Kidney (tissue), 14 donors: ENCODE measurements around the gene CDK1. TPM values are rescaled to one million over a fixed set of nuclear protein-coding genes. Genes with fewer than 3 reads are reported as not detected.

Source experiments
- DNase-seq, 5 donors: peaks; one replicate each; pipeline ENCODE4 v3.0.0-alpha.2; 2013 to 2020
- FAIRE-seq: peaks from 2 replicates; lab custom pipeline; 2012; peaks lifted over from hg19 to GRCh38; lab: Jason Lieb, UNC
- H3K27ac ChIP-seq, 2 donors: one replicate each; pipeline ENCODE4 v1.7.0; 2013; ENCODE audit warnings: low read depth in 2 of 2, low read length in 2 of 2, inconsistent platforms in 1 of 2
- H3K27me3 ChIP-seq: one replicate; pipeline ENCODE4 v1.7.1; 2013; ENCODE audit warnings: low read length, inconsistent platforms; ENCODE audit not compliant: control insufficient read depth, insufficient read depth
- H3K36me3 ChIP-seq, 3 donors: one replicate each; pipeline versions ENCODE4 v1.7.0 to v1.7.1; 2013; ENCODE audit warnings: low read length in 3 of 3, control low read depth in 1 of 3, inconsistent platforms in 1 of 3; ENCODE audit not compliant: insufficient read depth in 3 of 3, control insufficient read depth in 2 of 3
- H3K4me1 ChIP-seq, 3 donors: one replicate each; pipeline versions ENCODE4 v1.7.0 to v1.7.1; 2013; ENCODE audit warnings: low read length in 3 of 3, inconsistent platforms in 1 of 3, low read depth in 1 of 3; ENCODE audit not compliant: control insufficient read depth in 2 of 3, insufficient read depth in 2 of 3
- H3K4me3 ChIP-seq, 3 donors: one replicate each; pipeline versions ENCODE4 v1.7.0 to v1.8.1; 2013; ENCODE audit warnings: low read length in 3 of 3, control low read depth in 1 of 3, inconsistent platforms in 1 of 3
- H3K9ac ChIP-seq, 3 donors: one replicate each; pipeline versions ENCODE4 v1.7.0 to v1.7.1; 2013; ENCODE audit warnings: low read length in 3 of 3, control low read depth in 1 of 3, inconsistent platforms in 1 of 3
- H3K9me3 ChIP-seq, 3 donors: one replicate each; pipeline versions ENCODE4 v1.7.0 to v1.7.1; 2013; ENCODE audit warnings: low read length in 3 of 3, control low read depth in 1 of 3, inconsistent platforms in 1 of 3; ENCODE audit not compliant: control insufficient read depth in 2 of 3, insufficient read depth in 1 of 3
- intact Hi-C: fragments of 100-400 bp; cut with DNase I; formaldehyde crosslinking; loops from one replicate; pipeline ENCODE4 v1.11.1; 2022
- polyA plus RNA-seq: library from polyadenylated mRNA; stranded (reverse); fragments of 350-450 nt; fragmentation: Illumina TruSeq; extraction: RNeasy Lipid Tissue Mini Kit (QIAGEN cat#74804); gene quantifications from one replicate; pipeline ENCODE4 v1.2.3, GENCODE V29; 2014; ENCODE audit warnings: low read depth, low replicate concordance; ENCODE audit not compliant: insufficient read depth
- total RNA-seq: library from RNA; stranded (reverse); fragmentation: NEBNext Ultra II Directional; extraction: Animal tissue kit (Norgen Biotek cat#: 25700); gene quantifications from one replicate; pipeline ENCODE4 v1.2.1, GENCODE V29; 2021
- TF ChIP-seq, protein P1 (sequence below): IDR thresholded peaks from 3 replicates; pipeline ENCODE4 v1.5.1; 2012; ENCODE audit warnings: mild to moderate bottlenecking, moderate library complexity, borderline replicate concordance; ENCODE audit not compliant: insufficient read depth; ENCODE audit errors: extremely low read depth
- donor health status: control.
- donor health status: control.
- donor health status: control.
- donor health status: control.
- donor health status: control.
- donor health status: DM: yes; HTN: yes; CAD: no.
- donor health status: Normal renal cell carcinoma (clear cell type).

The CDK1 gene
- total and polyA plus RNA-seq, 2 donors from 2014 or later = 3.1 to 3.3 TPM

DNA sequence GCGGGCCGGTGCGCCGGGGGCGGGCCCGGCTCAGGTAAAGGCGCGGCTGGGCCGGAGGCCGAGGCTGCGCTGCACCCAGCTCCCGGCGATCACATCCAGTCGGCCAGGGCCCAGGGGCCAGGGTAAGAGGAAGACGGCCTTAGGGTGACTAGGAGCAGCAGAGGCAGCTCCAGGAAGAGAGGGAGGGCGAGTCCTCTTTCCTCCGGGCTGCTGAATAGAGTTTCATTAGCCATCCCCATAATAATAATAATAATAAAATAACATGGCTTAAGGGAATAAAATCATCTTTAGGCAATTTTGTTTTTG is 44.8 kb upstream of the CDK1 start:
- FAIRE-seq (no peak), DNase-seq (no peak)
- TF ChIP-seq, protein P1, sequence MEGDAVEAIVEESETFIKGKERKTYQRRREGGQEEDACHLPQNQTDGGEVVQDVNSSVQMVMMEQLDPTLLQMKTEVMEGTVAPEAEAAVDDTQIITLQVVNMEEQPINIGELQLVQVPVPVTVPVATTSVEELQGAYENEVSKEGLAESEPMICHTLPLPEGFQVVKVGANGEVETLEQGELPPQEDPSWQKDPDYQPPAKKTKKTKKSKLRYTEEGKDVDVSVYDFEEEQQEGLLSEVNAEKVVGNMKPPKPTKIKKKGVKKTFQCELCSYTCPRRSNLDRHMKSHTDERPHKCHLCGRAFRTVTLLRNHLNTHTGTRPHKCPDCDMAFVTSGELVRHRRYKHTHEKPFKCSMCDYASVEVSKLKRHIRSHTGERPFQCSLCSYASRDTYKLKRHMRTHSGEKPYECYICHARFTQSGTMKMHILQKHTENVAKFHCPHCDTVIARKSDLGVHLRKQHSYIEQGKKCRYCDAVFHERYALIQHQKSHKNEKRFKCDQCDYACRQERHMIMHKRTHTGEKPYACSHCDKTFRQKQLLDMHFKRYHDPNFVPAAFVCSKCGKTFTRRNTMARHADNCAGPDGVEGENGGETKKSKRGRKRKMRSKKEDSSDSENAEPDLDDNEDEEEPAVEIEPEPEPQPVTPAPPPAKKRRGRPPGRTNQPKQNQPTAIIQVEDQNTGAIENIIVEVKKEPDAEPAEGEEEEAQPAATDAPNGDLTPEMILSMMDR = no peak
- H3K9me3 ChIP-seq = no peaks in the 10 kb centered on the region
- intact Hi-C loops = no loop called here
- H3K36me3 ChIP-seq = no peaks in the 10 kb centered on the region
- peaks cover 0 to 7% (median 0%) of the 10 kb centered on the region in 3 donors for H3K4me1 ChIP-seq
- H3K27ac ChIP-seq = peak overlapping the region in 1 of 2 donors; percentile 81
- peak overlapping the region in 2 of 3 donors; percentile 69 to 74 for H3K4me3 ChIP-seq
- H3K27me3 ChIP-seq = peaks cover 10% of the 10 kb centered on the region
- H3K9ac ChIP-seq = peak overlapping the region in 2 of 3 donors; percentile 27 to 73

DNA sequence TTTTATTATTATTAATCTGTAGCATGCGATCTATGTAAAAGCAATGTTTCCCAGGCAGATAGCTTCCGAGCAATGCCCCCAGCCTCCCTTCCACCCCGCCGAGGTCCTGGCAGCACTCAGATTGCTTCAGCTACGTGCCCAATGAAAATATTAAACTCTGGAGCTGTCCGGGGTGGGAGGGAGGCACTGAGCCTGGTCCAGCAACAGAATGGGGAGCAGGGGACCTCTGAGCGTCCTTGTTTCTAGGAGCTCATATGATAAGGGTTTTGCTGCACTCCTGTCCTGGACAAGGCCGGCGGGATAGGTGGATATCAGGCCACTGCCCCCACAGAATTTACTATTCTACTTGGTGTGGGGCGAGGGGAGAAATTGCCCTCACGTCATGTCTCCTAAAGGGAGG is 44.5 kb upstream of the CDK1 start:
- FAIRE-seq (no peak), DNase-seq (peak in 2 of 5 donors; percentile 1 to 30)
- peaks cover 10% of the 10 kb centered on the region for H3K27me3 ChIP-seq
- peak overlapping the region in 2 of 3 donors; percentile 27 to 73 for H3K9ac ChIP-seq
- peak overlapping the region in 2 of 3 donors; percentile 69 to 74 for H3K4me3 ChIP-seq
- H3K4me1 ChIP-seq = peaks cover 0 to 7% (median 0%) of the 10 kb centered on the region in 3 donors
- no peak overlapping the region for H3K27ac ChIP-seq
- TF ChIP-seq, protein P1 = no peak
- H3K9me3 ChIP-seq = no peaks in the 10 kb centered on the region
- no peaks in the 10 kb centered on the region for H3K36me3 ChIP-seq
- intact Hi-C loops = no loop called here

DNA sequence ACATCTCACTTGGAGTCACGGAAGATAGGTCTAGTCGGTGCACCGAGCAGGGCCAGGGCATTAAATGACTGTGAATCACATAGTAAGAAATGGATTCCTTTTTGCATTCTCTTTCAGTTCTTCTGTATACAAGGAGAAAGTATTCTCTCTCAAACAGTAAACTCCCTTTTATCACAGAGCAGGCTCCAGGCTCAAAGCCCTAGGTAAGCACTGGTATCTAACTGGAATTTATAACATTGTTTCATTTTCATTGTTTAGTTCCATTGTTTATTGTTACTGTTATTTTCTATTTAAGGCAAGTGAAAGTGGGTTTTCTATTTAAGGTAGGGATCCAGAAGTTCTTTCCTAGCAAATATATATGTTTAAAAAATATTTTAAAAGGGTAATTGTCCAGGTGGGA is 44.1 kb upstream of the CDK1 start:
- Histone ChIP-seq H3K9me3 (no peaks in the 10 kb centered on the region), H3K4me1 (peaks cover 0 to 5% (median 0%) of the 10 kb centered on the region in 3 donors), H3K36me3 (no peaks in the 10 kb centered on the region), H3K27me3 (peaks cover 10% of the 10 kb centered on the region), H3K4me3 (peak overlapping the region in 2 of 3 donors; percentile 69 to 74), H3K9ac (peak overlapping the region in 1 of 3 donors; percentile 73), H3K27ac (no peak overlapping the region)
- TF ChIP-seq, protein P1 = no peak
- intact Hi-C loops = no loop called here
- no peak for DNase-seq
- FAIRE-seq = no peak

DNA sequence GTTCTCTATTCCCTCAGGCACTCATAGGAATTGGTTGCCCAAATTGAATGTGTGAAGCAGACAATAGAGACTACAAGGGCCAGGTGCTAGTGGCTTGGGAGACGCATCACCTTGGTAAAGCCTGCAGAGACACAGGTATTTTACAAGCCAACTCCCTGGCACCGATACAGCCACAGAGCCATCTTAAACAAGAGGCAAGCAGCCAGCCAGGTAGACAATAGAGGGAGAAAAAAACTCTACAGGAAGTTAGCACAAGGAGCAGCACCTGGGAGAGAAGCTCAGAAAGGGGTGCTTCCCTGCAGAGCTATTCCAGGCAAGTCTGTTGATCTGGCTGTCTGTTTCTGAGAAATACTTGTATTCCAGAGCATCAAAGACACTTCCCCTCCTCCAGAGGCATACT is 43.0 kb upstream of the CDK1 start:
- FAIRE-seq (no peak), DNase-seq (no peak)
- H3K4me1 ChIP-seq = peaks cover 0 to 4% (median 0%) of the 10 kb centered on the region in 3 donors
- intact Hi-C loops = no loop called here
- no peak overlapping the region for H3K9ac ChIP-seq
- H3K9me3 ChIP-seq = no peaks in the 10 kb centered on the region
- H3K36me3 ChIP-seq = no peaks in the 10 kb centered on the region
- TF ChIP-seq, protein P1 = no peak
- H3K4me3 ChIP-seq = no peak overlapping the region
- H3K27me3 ChIP-seq = peaks cover 10% of the 10 kb centered on the region
- no peak overlapping the region for H3K27ac ChIP-seq
